HepG2 (cell line): ENCODE data around the gene PLIN3. TPM values are rescaled to one million over a fixed set of nuclear protein-coding genes. Genes with fewer than 3 reads are reported as not detected.

Experiments
- ARID5B ChIP-seq: IDR thresholded peaks from 2 replicates; pipeline ENCODE4 v1.4.0; 2020; ENCODE audit warnings: mild to moderate bottlenecking, missing genetic modification reagents
- DPF2 ChIP-seq: sonication (generic); formaldehyde crosslinking; IDR thresholded peaks from 2 replicates; pipeline ENCODE4 v1.4.0; 2020; ENCODE audit warnings: mild to moderate bottlenecking, low read depth, missing genetic modification reagents, borderline replicate concordance
- ETV5 ChIP-seq: IDR thresholded peaks from 2 replicates; pipeline ENCODE4 v1.6.1; 2018; ENCODE audit warnings: missing biosample characterization, missing genetic modification reagents, inconsistent platforms, borderline replicate concordance
- HNF4A ChIP-seq: sonication (generic); formaldehyde crosslinking; IDR thresholded peaks from 2 replicates; pipeline ENCODE4 v1.4.0; 2020; ENCODE audit warnings: missing genetic modification reagents
- MED1 ChIP-seq: sonication (generic); formaldehyde crosslinking; IDR thresholded peaks from 2 replicates; pipeline ENCODE4 v1.4.0; 2020; ENCODE audit warnings: missing genetic modification reagents
- MIER3 ChIP-seq: IDR thresholded peaks from 2 replicates; pipeline ENCODE4 v1.6.1; 2016; ENCODE audit warnings: missing compliant biosample characterization, borderline replicate concordance
- NR2F1 ChIP-seq, 2 experiments: fragments of 450-650 bp in 1 of 2; formaldehyde crosslinking in 1 of 2; IDR thresholded peaks; 2 replicates each; pipeline versions ENCODE4 v1.5.0 to v1.6.1; 2016 to 2020; ENCODE audit warnings: mild to moderate bottlenecking in 1 of 2, missing compliant biosample characterization in 1 of 2, missing genetic modification reagents in 1 of 2, moderate library complexity in 1 of 2
- ONECUT2 ChIP-seq: sonication (generic); formaldehyde crosslinking; IDR thresholded peaks from 2 replicates; pipeline ENCODE4 v1.4.0; 2020; ENCODE audit warnings: missing genetic modification reagents
- PITX1 ChIP-seq: sonication (generic); formaldehyde crosslinking; IDR thresholded peaks from 2 replicates; pipeline ENCODE4 v1.5.1; 2020; ENCODE audit warnings: mild to moderate bottlenecking, missing genetic modification reagents
- RXRA ChIP-seq: sonication (generic); formaldehyde crosslinking; IDR thresholded peaks from 2 replicates; pipeline ENCODE4 v1.5.1; 2020; ENCODE audit warnings: missing genetic modification reagents
- TBP ChIP-seq: sonication (generic); formaldehyde crosslinking; IDR thresholded peaks from 2 replicates; pipeline ENCODE4 v1.5.0; 2020; ENCODE audit warnings: missing genetic modification reagents
- TBX2 ChIP-seq: sonication (generic); formaldehyde crosslinking; IDR thresholded peaks from 2 replicates; pipeline ENCODE4 v1.5.0; 2020; ENCODE audit warnings: missing genetic modification reagents, mild to moderate bottlenecking, borderline replicate concordance
- ZMYM3 ChIP-seq: sonication (generic); formaldehyde crosslinking; IDR thresholded peaks from 2 replicates; pipeline ENCODE4 v1.5.1; 2020; ENCODE audit warnings: mild to moderate bottlenecking, missing genetic modification reagents
- ZNF280D ChIP-seq: sonication (generic); formaldehyde crosslinking; IDR thresholded peaks from 2 replicates; pipeline ENCODE4 v1.5.1; 2020; ENCODE audit warnings: mild to moderate bottlenecking, missing genetic modification reagents
- ZNF292 ChIP-seq: sonication (generic); formaldehyde crosslinking; IDR thresholded peaks from 2 replicates; pipeline ENCODE4 v1.8.1; 2022; ENCODE audit warnings: mild to moderate bottlenecking, low read depth, missing genetic modification reagents, borderline replicate concordance
- ZNF296 ChIP-seq: sonication (generic); formaldehyde crosslinking; conservative IDR thresholded peaks from 2 replicates; pipeline ENCODE4 v1.5.0; 2020; ENCODE audit warnings: mild to moderate bottlenecking, missing genetic modification reagents
- ZNF331 ChIP-seq: sonication (generic); formaldehyde crosslinking; IDR thresholded peaks from 2 replicates; pipeline ENCODE4 v1.4.0; 2020; ENCODE audit warnings: missing genetic modification reagents
- ZNF350 ChIP-seq: sonication (generic); formaldehyde crosslinking; IDR thresholded peaks from 2 replicates; pipeline ENCODE4 v1.4.0; 2020; ENCODE audit warnings: mild to moderate bottlenecking, low read depth, missing genetic modification reagents, borderline replicate concordance
- ZNF609 ChIP-seq: sonication (generic); formaldehyde crosslinking; IDR thresholded peaks from 2 replicates; pipeline ENCODE4 v1.4.0; 2020; ENCODE audit warnings: mild to moderate bottlenecking, missing genetic modification reagents, borderline replicate concordance
- polyA plus RNA-seq, 8 experiments: library from polyadenylated mRNA; depleted of rRNA in 3 of 8; stranded (reverse) in 7 of 8; unstranded in 1 of 8; fragments of >200 nt; fragmentation: Illumina TruSeq in 4 of 8; extraction: Trizol in 4 of 8; gene quantifications; 2 replicates each; pipeline versions ENCODE4 v1.2.1 to v1.2.3, GENCODE V29; 2011 to 2016; ENCODE audit warnings: low read depth in 4 of 8, missing spikeins in 1 of 8, mixed read lengths in 1 of 8; ENCODE audit not compliant: insufficient read depth in 1 of 8
- total RNA-seq, 5 experiments: library from RNA; depleted of rRNA; stranded (reverse); fragments of >200 nt; fragmentation: Illumina TruSeq; extraction: Trizol; gene quantifications; 2 replicates each; pipeline ENCODE4 v1.2.3, GENCODE V29; 2016; ENCODE audit warnings: low read depth in 1 of 5

The PLIN3 gene
- total and polyA plus RNA-seq, 2 of the 13 experiments (the other 11 are each of a cell fraction or from before 2014, with no cell fraction given): 49.3 to 57.9 TPM

- TF ChIP-seq ARID5B (CRISPR knock-in tag) (peak; percentile 63), NR2F1 (CRISPR knock-in tag; IDR thresholded peaks at IDR 0.05) (0 out of 4 replicates have a peak, but pooled peaks of 1 of the 2 experiments have one; percentile 26), ZNF280D (CRISPR knock-in tag) (peak; percentile 46; the same call in 1 of the 2 replicates), ZNF350 (0 out of 2 replicates have a peak, but pooled peaks have one; percentile 27), ETV5 (CRISPR knock-in tag) (peak; percentile 51; the same call in 1 of the 2 replicates), ONECUT2 (CRISPR knock-in tag) (peak; percentile 87), PITX1 (CRISPR knock-in tag) (peak; percentile 75), ZNF296 (CRISPR knock-in tag) (no peak), ZNF292 (peak; percentile 54), RXRA (CRISPR knock-in tag) (peak; percentile 60; the same call in 1 of the 2 replicates), ZNF609 (no peak), HNF4A (CRISPR knock-in tag) (peak; percentile 85), ZNF331 (CRISPR knock-in tag) (no peak), TBX2 (CRISPR knock-in tag) (0 out of 2 replicates have a peak, but pooled peaks have one; percentile 29), TBP (no peak), MED1 (CRISPR knock-in tag) (peak; percentile 44), MIER3 (CRISPR knock-in tag) (peak; percentile 64; the same call in 1 of the 2 replicates), ZMYM3 (CRISPR knock-in tag) (peak; percentile 99), DPF2 (peak; percentile 40; the same call in 1 of the 2 replicates)
Measured at GRCh38 chr19:4904481-4904880, 37.0 kb upstream of the PLIN3 start (continued).
